ENCODE data around the gene ARMC3. TPM values are rescaled to one million over a fixed set of nuclear protein-coding genes. Genes with fewer than 3 reads are reported as not detected.
"Not testable (repeated sequence)": the region's sequence is repeated elsewhere in the genome, so short reads cannot be mapped to it uniquely, and the experiment has no call there.

ARMC3 gene
- total and polyA plus RNA-seq, 8 donors: 1.6 to 10.0 (median 8.4) TPM; not detected in 1

DNA sequence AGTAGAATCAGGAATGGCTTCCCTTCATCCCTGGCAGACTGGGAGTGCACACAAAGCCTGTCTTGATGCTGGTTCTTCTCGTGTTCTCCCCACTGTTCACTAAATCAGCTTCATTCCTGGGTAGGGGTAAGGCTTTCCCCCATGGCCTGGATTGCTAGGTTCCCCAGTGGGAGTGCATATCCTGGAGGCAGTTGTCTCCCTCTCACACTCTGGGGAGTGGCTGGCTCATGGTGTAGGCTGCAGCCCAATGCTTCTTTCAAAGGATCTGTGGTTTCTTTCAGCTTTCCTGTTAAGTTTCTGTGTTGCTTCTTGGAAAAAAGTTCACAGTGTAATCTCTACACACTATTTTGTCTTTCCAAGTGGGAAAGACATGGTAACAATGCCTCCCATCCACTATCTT, 32.6 kb upstream of the ARMC3 start:
- ATAC-seq (no peak), DNase-seq (no peak)
- H3K4me3 ChIP-seq: no peak overlapping the region
- peaks cover 0 to 26% of the 10 kb centered on the region in 2 donors for H3K9me3 ChIP-seq
- no peaks in the 10 kb centered on the region for H3K4me1 ChIP-seq
- no peaks in the 10 kb centered on the region for H3K36me3 ChIP-seq
- TF ChIP-seq, protein P1, sequence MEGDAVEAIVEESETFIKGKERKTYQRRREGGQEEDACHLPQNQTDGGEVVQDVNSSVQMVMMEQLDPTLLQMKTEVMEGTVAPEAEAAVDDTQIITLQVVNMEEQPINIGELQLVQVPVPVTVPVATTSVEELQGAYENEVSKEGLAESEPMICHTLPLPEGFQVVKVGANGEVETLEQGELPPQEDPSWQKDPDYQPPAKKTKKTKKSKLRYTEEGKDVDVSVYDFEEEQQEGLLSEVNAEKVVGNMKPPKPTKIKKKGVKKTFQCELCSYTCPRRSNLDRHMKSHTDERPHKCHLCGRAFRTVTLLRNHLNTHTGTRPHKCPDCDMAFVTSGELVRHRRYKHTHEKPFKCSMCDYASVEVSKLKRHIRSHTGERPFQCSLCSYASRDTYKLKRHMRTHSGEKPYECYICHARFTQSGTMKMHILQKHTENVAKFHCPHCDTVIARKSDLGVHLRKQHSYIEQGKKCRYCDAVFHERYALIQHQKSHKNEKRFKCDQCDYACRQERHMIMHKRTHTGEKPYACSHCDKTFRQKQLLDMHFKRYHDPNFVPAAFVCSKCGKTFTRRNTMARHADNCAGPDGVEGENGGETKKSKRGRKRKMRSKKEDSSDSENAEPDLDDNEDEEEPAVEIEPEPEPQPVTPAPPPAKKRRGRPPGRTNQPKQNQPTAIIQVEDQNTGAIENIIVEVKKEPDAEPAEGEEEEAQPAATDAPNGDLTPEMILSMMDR (IDR thresholded peaks at IDR 0.05): no peak
- H3K27ac ChIP-seq: no peak overlapping the region
- H3K27me3 ChIP-seq: no peaks in the 10 kb centered on the region
- intact Hi-C loops (cut with DNase I): no loop called here

DNA sequence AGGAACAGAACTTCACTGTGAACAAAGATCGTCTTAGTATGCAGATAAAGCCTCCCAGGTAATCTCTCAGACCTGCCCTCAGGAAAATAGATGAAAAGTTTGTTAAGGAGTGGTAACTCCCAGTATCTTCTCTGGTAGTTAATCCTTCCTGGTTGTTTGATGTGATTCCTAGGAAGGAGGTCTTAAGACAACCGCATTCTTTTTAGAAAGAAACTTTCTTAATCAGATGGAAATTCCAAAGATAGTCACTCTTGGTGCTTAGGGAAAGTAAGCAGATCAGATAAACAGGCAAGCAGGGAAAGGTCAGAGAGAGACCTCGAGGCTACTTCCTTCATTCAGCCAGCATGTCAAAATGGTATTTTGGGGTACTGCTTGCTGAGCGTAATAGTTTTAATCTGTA, 30.5 kb upstream of the ARMC3 start:
- ATAC-seq (no peak), DNase-seq (no peak)
- Histone ChIP-seq H3K4me1 (no peaks in the 10 kb centered on the region), H3K4me3 (no peak overlapping the region), H3K36me3 (no peaks in the 10 kb centered on the region), H3K27ac (no peak overlapping the region), H3K27me3 (no peaks in the 10 kb centered on the region), H3K9me3 (peaks cover 0 to 10% of the 10 kb centered on the region in 2 donors)
- intact Hi-C loops (cut with DNase I): no loop called here
- TF ChIP-seq, protein P1 (IDR thresholded peaks at IDR 0.05): no peak

DNA sequence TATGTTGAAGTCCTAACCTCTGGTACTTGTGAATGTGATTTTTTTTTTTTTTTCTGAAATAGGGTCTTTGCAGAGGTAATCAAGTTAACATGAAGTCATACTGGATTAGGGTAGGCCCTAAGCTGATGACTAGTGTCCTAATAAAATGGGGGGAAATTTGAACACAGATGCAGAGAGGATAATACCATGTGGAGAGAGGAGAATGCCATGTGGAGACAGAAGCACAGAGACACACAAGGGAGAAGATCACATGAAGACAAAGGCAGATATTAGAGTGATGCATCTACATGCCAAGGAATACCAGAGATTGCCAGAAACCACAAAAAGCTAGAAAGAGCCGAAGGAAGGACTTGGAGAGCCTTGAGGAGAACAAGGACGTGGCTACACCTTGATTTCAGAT, 28.5 kb upstream of the ARMC3 start:
- ATAC-seq (no peak), DNase-seq (no peak)
- intact Hi-C loops (cut with DNase I): no loop called here
- Histone ChIP-seq H3K9me3 (peaks cover 0 to 3% of the 10 kb centered on the region in 2 donors), H3K27ac (no peak overlapping the region), H3K36me3 (no peaks in the 10 kb centered on the region), H3K4me1 (no peaks in the 10 kb centered on the region), H3K4me3 (no peak overlapping the region), H3K27me3 (no peaks in the 10 kb centered on the region)
- TF ChIP-seq, protein P1 (IDR thresholded peaks at IDR 0.05): no peak

DNA sequence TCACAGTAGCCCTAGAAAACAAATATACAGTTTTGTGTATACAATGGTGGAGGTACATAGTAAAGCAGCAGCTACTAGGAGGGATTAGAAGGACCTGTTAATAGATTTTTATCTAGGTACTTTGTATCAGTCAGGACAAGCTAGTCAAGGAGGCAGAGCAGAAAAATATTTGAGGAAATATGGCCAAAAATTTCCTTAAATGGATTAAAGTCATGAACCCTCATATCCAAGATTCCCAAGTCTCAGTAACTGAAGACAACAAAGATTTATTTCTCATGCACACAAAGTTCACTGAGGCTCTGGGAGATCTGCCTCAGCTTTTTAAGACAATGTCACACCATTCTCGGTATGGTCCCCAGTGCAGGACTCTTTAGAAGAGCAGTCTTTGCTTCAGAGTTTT, 28.1 kb upstream of the ARMC3 start:
- no peaks in the 10 kb centered on the region for H3K4me1 ChIP-seq
- no peak for DNase-seq
- ATAC-seq: no peak
- intact Hi-C loops (cut with DNase I): no loop called here
- H3K27me3 ChIP-seq: no peaks in the 10 kb centered on the region
- H3K4me3 ChIP-seq: no peak overlapping the region
- TF ChIP-seq, protein P1 (IDR thresholded peaks at IDR 0.05): no peak
- H3K36me3 ChIP-seq: no peaks in the 10 kb centered on the region
- peaks cover 0 to 3% of the 10 kb centered on the region in 2 donors for H3K9me3 ChIP-seq
- no peak overlapping the region for H3K27ac ChIP-seq

- Histone ChIP-seq H3K27me3 (no peaks in the 10 kb centered on the region), H3K4me3 (no peak overlapping the region), H3K4me1 (no peaks in the 10 kb centered on the region), H3K27ac (no peak overlapping the region), H3K36me3 (no peaks in the 10 kb centered on the region), H3K9me3 (peaks cover 0 to 3% of the 10 kb centered on the region in 2 donors)
- no peak for DNase-seq
- intact Hi-C loops (cut with DNase I): no loop called here
- TF ChIP-seq, protein P1 (IDR thresholded peaks at IDR 0.05): no peak
- ATAC-seq: no peak
Measured at GRCh38 chr10:22900841-22901601, 26.8 kb upstream of the ARMC3 start.

DNA sequence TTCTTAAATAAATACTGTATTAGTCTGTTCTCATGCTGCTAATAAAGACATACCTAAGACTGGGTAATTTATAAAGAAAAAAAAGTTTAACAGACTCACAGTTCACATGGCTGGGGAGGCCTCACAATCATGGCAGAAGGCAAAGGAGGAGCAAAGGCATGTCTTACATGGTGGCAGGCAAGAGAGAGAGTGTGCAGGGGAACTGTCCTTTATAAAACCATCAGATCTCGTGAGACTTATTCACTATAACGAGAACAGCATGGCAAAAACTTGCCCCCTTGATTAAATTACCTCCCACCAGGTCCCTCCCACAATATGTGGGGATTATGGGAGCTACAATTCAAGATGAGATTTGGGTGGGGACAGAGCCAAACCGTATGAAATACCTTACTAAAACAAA, 25.7 kb upstream of the ARMC3 start:
- H3K27ac ChIP-seq; H3K4me3 ChIP-seq; intact Hi-C loops (cut with DNase I); H3K9me3 ChIP-seq; H3K4me1 ChIP-seq; H3K36me3 ChIP-seq; DNase-seq; H3K27me3 ChIP-seq; ATAC-seq: not testable (repeated sequence)

All from left lung (tissue), 10 donors.